ENCODE results near the gene PDE4D.
"Not testable (repeated sequence)": the region's sequence is repeated elsewhere in the genome, so short reads cannot be mapped to it uniquely, and the experiment has no call there.

Gene PDE4D

GRCh38 chr5:59390074-59390659, 503.4 kb downstream of the PDE4D start:
- peak in 2 of 4 experiments; percentile 15 to 16 for DNase-seq (ENCODE audit: low read depth in 4 of 4, low spot score in 1 of 4)

- DNase-seq (ENCODE audit: low read depth in 4 of 4, low spot score in 1 of 4), result no peak
Observed at GRCh38 chr5:59387127-59387526, 506.4 kb downstream of the PDE4D start.

DNA sequence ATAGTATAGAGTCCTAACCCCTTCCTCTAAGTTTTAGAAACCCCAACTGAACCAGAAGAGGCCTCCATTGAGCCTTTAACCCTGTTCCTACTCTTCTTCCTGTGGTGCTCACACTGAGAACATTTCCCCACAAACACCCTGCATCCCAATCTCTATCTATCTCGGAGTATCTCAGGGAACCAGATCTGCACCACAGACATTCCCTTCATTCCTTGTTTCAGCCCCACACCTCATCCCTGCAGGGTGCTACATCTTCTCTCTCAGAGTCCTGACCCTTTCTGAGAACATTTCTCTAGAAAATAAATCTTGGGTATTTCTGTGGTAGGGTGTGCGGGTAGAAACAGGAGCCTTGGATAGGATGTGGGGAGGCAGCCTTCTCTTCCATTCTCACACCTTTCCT, 507.8 kb downstream of the PDE4D start:
- no peak for DNase-seq (ENCODE audit: low read depth in 4 of 4, low spot score in 1 of 4)

- no peak for DNase-seq (ENCODE audit: low read depth in 4 of 4, low spot score in 1 of 4)
Observed at GRCh38 chr5:59380350-59380951, 513.1 kb downstream of the PDE4D start.

DNA sequence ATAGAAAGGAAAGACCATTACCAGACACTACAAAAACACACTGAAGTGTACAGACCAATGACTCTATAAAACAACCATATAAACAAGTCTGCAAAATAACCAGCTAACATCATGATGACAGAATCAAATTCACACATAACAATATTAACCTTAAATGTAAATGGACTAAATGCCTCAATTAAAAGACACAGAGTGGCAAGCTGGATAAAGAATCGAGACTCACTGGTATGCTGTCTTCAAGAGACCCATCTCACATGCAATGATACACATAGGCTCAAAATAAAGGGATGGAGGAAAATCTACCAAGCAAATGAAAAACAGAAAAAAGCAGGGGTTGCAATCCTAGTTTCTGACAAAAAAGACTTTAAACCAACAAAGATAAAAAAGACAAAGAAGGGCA, 519.5 kb downstream of the PDE4D start:
- DNase-seq (ENCODE audit: low read depth in 4 of 4, low spot score in 1 of 4), result not testable (repeated sequence)

DNA sequence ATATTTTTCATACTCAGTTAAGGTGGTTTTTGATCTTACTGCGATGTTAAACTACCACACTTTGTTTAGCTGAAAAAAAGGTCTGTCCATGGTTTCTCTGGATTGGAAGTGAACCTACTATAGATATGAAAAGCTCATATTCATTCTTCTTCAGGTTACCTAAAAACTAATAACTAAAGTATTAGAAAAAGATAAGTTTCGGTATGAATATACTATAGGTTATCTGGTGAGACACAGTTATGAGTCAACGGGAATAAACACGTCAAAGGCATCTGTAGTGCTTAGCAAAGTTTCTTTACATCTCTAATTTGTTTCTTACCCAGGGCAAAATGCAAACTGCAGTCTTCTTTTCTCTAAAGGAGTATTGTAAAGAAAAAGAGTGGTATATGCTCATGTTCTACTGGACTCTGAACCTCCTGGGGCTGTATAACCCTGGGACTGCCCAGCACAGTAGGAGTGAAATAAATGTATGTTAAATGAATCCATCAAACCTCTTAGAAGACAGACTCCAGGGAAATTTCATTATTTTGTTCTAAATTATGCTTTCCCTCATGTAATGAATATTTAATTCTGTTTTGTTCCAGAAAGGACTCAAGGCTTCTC, 521.9 kb downstream of the PDE4D start:
- no peak for DNase-seq (ENCODE audit: low read depth in 4 of 4, low spot score in 1 of 4)

- no peak for DNase-seq (ENCODE audit: low read depth in 4 of 4, low spot score in 1 of 4)
Observed at GRCh38 chr5:59368951-59369350, 524.6 kb downstream of the PDE4D start.

- DNase-seq (ENCODE audit: low read depth in 4 of 4, low spot score in 1 of 4), result peak; percentile 4 to 30 (median 20)
Observed at GRCh38 chr5:59367791-59368394, 525.6 kb downstream of the PDE4D start.

DNA sequence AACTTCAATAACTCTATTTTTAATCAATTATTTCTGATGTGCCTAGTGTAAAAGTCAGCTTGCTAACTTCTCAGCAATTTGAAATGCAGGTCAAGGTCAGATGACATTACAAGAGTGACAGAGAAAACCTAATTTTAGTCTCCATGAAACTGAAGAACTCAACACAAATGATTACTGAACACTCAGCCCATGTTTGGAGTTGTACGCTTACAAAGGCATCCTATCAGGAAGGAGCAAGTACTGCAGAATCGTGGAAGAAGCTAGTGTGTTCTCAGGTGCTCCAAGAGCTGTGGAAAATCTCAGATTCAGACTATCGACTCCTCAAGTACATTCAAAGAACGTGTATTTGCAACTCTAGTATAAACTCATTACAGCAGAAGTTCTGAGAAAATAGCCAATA, 526.7 kb downstream of the PDE4D start:
- no peak for DNase-seq (ENCODE audit: low read depth in 4 of 4, low spot score in 1 of 4)

GRCh38 chr5:59362438-59362837, 531.1 kb downstream of the PDE4D start:
- DNase-seq (ENCODE audit: low read depth in 4 of 4, low spot score in 1 of 4), result no peak

DNA sequence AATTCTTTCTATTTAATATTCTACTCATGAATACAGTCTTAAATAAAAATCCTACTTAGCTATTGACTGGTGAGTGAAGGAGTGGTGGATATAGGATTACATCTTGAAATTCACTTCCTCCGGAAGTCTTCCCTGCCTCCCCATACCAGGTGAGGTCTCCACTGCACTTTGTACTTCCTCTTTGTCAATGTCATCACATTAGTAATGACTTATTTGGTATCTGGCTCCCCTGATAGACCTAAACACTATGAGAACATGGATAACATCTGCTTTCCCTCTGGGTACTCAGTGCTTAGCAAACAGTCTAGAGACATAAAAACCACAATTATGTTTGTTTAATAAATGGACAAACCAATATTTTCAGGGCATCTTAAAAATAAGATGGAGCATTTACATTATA, 532.1 kb downstream of the PDE4D start:
- no peak for DNase-seq (ENCODE audit: low read depth in 4 of 4, low spot score in 1 of 4)

DNA sequence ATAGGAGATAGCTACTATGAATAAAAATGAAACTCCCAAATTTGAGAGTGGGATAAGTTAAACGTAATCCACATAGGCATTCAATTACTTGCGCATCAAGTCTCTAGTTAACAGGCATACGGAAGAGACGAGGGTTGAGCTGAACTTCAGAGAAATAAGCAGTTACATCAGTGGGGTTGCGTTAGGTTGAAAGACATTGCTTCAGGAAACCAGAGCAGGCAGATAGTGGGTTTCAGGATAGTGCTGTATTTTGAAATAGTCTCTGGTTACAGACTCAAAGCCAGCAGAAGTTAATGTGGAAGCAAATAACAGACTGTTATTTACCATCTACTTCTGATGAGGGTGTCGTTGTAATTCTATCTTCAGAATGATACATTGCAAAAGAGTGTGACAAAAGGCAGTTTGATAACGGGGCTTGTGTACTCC, 533.4 kb downstream of the PDE4D start:
- DNase-seq (ENCODE audit: low read depth in 4 of 4, low spot score in 1 of 4), result no peak

DNA sequence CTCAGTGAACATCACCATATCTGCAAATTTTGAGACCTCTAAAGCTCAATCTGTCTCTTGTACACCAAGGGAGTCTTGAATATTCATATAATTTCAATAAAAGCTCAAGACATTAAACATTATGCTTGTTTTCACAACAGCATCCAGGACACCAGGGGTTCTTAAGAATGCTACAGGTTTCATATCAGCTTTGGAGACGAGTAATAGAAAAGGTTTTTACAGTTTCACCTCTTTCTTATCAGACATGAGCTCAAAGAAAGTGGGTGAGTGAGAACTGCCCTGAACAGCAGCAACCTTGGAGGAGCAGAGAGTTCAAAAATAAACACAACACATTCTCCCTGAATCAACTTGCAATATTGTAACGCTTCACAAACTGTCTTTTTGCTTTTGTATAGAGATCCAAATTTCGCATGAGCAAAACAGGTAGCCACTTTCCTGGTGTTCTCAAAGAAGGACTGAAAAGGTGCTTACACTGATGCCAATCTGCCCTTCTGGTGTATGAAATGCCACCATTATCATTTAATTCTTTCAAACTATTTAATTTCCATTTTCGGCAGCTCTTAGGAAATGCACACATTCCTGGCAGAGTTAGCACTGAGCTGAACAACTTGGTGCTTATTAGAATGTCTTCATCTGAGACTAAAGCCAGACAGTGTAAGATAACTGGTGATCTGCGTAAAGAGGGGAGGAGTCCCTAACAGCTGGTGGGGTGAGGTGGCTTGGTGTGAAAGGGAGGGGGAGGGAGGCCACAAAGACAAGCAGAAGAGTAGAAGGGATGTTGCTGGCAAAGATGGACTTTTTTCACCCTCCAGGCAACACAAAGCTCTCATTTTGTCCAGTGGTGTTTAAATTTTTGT, 535.3 kb downstream of the PDE4D start:
- no peak for DNase-seq (ENCODE audit: low read depth in 4 of 4, low spot score in 1 of 4)

GRCh38 chr5:59357381-59357977, 536.0 kb downstream of the PDE4D start:
- DNase-seq (ENCODE audit: low read depth in 4 of 4, low spot score in 1 of 4), result no peak

DNA sequence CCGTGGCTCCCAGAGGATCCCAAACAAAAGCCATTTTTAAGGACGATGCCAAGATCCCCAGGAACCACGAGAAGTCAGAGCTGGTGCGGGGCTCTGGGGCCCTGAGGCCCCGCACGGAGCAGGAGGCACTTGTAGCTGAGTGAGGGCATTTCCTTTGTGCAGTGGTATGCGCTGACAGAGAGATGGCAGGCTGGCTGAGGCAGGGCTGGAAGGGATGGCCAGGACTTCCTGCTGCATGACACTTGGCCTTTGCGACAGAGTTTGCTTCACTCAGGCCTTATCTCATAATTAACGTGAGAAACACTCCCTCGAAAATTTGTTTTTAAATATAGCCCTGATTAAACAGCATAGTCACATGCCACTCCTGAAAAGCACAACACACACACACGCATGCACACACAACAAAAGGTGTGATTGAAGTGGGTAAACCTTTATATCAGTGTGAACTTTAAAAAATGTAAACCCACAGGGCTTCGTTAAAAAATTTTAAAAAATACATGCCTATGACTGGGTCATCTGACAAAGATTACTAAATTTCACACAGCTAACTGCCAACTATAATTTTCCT, 536.6 kb downstream of the PDE4D start:
- no peak for DNase-seq (ENCODE audit: low read depth in 4 of 4, low spot score in 1 of 4)

- no peak for DNase-seq (ENCODE audit: low read depth in 4 of 4, low spot score in 1 of 4)
Observed at GRCh38 chr5:59354811-59355210, 538.7 kb downstream of the PDE4D start.

DNA sequence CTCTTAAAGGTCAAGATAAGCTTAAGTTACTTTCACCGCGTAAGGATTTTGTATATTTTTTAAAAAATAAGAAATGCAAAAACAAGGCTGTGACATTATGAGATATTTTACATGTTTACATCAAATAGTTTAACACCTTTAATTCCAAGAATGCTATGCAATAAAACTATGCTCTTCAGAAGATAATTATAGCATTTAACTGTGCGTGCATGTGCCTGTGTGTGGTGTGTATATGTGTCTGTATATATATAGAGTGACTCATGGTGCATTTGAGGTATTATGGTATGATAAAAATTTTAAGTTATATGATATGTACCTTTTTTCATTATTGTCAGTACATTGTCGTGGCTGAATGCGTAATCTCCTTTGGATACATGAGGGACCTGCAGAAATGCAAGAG, 539.3 kb downstream of the PDE4D start:
- DNase-seq (ENCODE audit: low read depth in 4 of 4, low spot score in 1 of 4), result no peak

DNA sequence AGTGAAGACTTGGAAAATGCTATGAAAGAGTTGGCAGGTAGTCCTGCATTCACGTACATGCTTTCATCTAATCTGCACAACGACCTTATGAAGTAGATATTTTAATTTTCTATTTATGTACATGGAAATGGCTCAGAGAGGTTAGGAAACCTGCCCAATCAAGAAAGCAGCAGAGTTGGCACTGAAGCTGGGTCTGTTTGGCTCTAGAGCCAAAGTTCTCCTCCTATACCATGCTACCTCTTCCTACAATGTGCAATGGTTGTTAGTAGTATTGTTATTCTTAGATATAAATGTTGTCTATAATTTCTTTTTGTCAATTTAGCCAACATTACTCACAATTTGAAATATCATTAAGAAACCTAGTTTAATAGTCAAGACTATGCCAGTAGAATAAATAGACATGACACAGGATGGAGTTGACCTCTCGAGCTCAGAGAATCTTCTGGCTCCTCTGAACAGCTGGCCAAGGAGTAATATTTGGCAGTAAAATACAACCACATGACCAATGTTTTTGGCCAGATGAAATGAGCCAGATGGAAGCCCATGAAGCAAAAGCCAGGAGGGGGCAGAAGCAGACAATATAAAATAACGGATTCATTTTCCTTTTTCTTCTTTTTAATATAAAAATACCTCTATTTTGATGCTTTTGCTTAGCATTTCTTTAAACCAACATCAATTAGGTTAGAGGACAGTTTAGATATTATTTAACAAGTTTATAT, 542.3 kb downstream of the PDE4D start:
- DNase-seq (ENCODE audit: low read depth in 4 of 4, low spot score in 1 of 4), result no peak

DNA sequence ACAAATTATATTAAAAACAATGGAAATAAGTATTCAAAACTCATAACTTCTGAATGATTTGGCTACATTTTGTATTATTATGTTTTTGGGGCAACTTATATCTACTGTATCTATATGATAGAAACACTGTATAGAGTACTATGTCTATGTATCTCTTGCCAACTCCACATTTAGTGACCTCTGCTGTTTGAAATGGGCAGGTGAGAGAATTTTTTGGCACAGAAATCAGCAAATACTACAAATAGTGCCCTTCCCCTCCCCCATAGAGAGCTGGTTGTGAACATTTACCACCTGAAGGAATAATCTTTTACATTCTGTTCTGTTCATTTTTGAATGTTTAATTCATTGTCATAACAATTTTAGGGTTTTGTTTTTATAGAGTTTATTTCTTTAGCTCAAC, 545.3 kb downstream of the PDE4D start:
- DNase-seq (ENCODE audit: low read depth in 4 of 4, low spot score in 1 of 4), result no peak

GRCh38 chr5:59346982-59347381, 546.5 kb downstream of the PDE4D start:
- DNase-seq (ENCODE audit: low read depth in 4 of 4, low spot score in 1 of 4), result no peak
